Psoas muscle (tissue), 8 donors: ENCODE measurements around the gene GUCY2C. TPM values are rescaled to one million over a fixed set of nuclear protein-coding genes. Genes with fewer than 3 reads are reported as not detected.

ENCODE experiments used
- ATAC-seq, 4 donors: fragments of 200-7000 bp; cut with Tn5 transposase; one replicate each; pipeline ENCODE4 v1.9.1; 2020; ENCODE audit warnings: moderate library complexity in 3 of 4, mild to moderate bottlenecking in 2 of 4
- DNase-seq, 2 donors: peaks; one replicate each; pipeline ENCODE4 v3.0.0-alpha.2; 2020
- H3K27ac ChIP-seq: fragments of 200-600 bp; one replicate; pipeline ENCODE4 v1.8.0; 2022
- H3K27me3 ChIP-seq, 3 donors: fragments of 200-600 bp in 1 of 3; one replicate each; pipeline versions ENCODE4 v1.6.1 to v1.8.0; 2013 to 2022; ENCODE audit warnings: low read length in 2 of 3, mild to moderate bottlenecking in 2 of 3, moderate library complexity in 1 of 3; ENCODE audit not compliant: insufficient read depth in 3 of 3
- H3K36me3 ChIP-seq, 2 donors: fragments of 200-600 bp in 1 of 2; one replicate each; pipeline versions ENCODE4 v1.6.1 to v1.8.0; 2013 to 2022; ENCODE audit warnings: low read depth in 1 of 2, mild to moderate bottlenecking in 1 of 2, moderate library complexity in 1 of 2; ENCODE audit not compliant: insufficient read depth in 1 of 2
- H3K4me1 ChIP-seq: fragments of 200-600 bp; one replicate; pipeline ENCODE4 v1.8.0; 2022
- H3K4me3 ChIP-seq: fragments of 200-600 bp; one replicate; pipeline ENCODE4 v1.8.0; 2022; ENCODE audit warnings: mild to moderate bottlenecking
- H3K9me3 ChIP-seq: fragments of 200-600 bp; one replicate; pipeline ENCODE4 v1.8.0; 2022
- CTCF ChIP-seq: fragments of 200-600 bp; IDR thresholded peaks from one replicate; pipeline ENCODE4 v1.8.0; 2022; ENCODE audit warnings: antibody characterized with exemption
- WGBS, 3 donors: extraction: QIAGEN DNeasy Blood & Tissue Kit; methylation state at CpG; one replicate each; pipeline versions ENCODE4 v1.1.6 to v1.1.7; 2013; 5-methylcytosine and 5-hydroxymethylcytosine counted together
- intact Hi-C, 2 donors: fragments of 100-400 bp; cut with DNase I; formaldehyde crosslinking; loops; one replicate each; pipeline versions ENCODE4 v1.11.0 to v1.14.2; 2022
- polyA plus RNA-seq, 3 donors: library from polyadenylated mRNA; stranded (reverse); fragments of 200-250 nt; gene quantifications; one replicate each; pipeline ENCODE4 v1.2.3, GENCODE V29; 2013
- total RNA-seq, 4 donors: library from RNA; stranded (reverse); fragmentation: NEBNext Ultra II Directional in 2 of 4; extraction: Animal tissue kit (Norgen Biotek cat#: 25700) in 2 of 4; gene quantifications; one replicate each; pipeline versions ENCODE4 v1.2.1 to v1.2.4, GENCODE V29; 2021 to 2023
- donor health status: healthy with polysubstance abuse.
- donor health status: DM: no; HTN: no; CAD: no; lungs with moderate emphysema.
- donor health status: Bipolar disorder and iron deficiency.
- donor health status: healthy.
- donor health status: DM: yes; HTN: yes; CAD: no.
- donor health status: DM: no; HTN: no; CAD: no.
- donor health status: DM: no; HTN: no; CAD: no.
- donor health status: DM: yes; HTN: yes; CAD: no.

GUCY2C gene
- total and polyA plus RNA-seq, 7 donors: 0.11 to 0.13 TPM; not detected in 5

GRCh38 chr12:14664434-14665023 lies 31.9 kb downstream of the GUCY2C start:
- WGBS, 3 donors: 61 to 68% (median 64%) methylated on average over 7 of the region's 7 CpGs

GRCh38 chr12:14663002-14663401 lies 33.4 kb downstream of the GUCY2C start:
- Histone ChIP-seq H3K9me3 (no peaks in the 10 kb centered on the region), H3K36me3 (no peaks in the 10 kb centered on the region), H3K27me3 (no peaks in the 10 kb centered on the region), H3K4me3 (no peak overlapping the region), H3K27ac (no peak overlapping the region), H3K4me1 (no peaks in the 10 kb centered on the region)
- intact Hi-C loops: loop anchor here (5.0 kb wide), 3 partner anchors 36 to 426 kb away; no protein-coding TSS in a partner anchor
- TF ChIP-seq CTCF: no peak
- ATAC-seq (no peak), DNase-seq (no peak)
- WGBS, 3 donors: 92 to 99% (median 95%) methylated on average over 5 of the region's 5 CpGs

More at GRCh38 chr12:14664434-14665023, 31.9 kb downstream of the GUCY2C start:
- no peaks in the 10 kb centered on the region for H3K9me3 ChIP-seq
- peak; percentile 71 for TF ChIP-seq CTCF
- ATAC-seq (peak in 3 of 4 donors; percentile 57 to 76 (median 58)), DNase-seq (no peak)
- no peak overlapping the region for H3K27ac ChIP-seq
- no peaks in the 10 kb centered on the region for H3K36me3 ChIP-seq
- no peaks in the 10 kb centered on the region for H3K27me3 ChIP-seq
- no peak overlapping the region for H3K4me3 ChIP-seq
- H3K4me1 ChIP-seq: no peaks in the 10 kb centered on the region
- intact Hi-C loops: loop anchor here (2.0 to 5.0 kb wide), 4 partner anchors 34 to 427 kb away; no protein-coding TSS in a partner anchor

- intact Hi-C loops: no loop called here
- DNase-seq (no peak), ATAC-seq (no peak)
- no peaks in the 10 kb centered on the region for H3K4me1 ChIP-seq
- H3K27ac ChIP-seq: no peak overlapping the region
- no peaks in the 10 kb centered on the region for H3K9me3 ChIP-seq
- H3K36me3 ChIP-seq: no peaks in the 10 kb centered on the region
- 92 to 94% (median 93%) methylated on average over 9 of the region's 9 CpGs for WGBS, 3 donors
- H3K4me3 ChIP-seq: no peak overlapping the region
- no peak for TF ChIP-seq CTCF
- no peaks in the 10 kb centered on the region for H3K27me3 ChIP-seq
Measured at GRCh38 chr12:14656846-14657245, 39.6 kb downstream of the GUCY2C start.

GRCh38 chr12:14655284-14655683 lies 41.1 kb downstream of the GUCY2C start:
- TF ChIP-seq CTCF: no peak
- no peak for ATAC-seq
- H3K36me3 ChIP-seq: no peaks in the 10 kb centered on the region
- no peak overlapping the region for H3K27ac ChIP-seq
- no peaks in the 10 kb centered on the region for H3K4me1 ChIP-seq
- no peak overlapping the region for H3K4me3 ChIP-seq
- intact Hi-C loops: no loop called here
- no peaks in the 10 kb centered on the region for H3K27me3 ChIP-seq
- WGBS, 3 donors: 92 to 100% (median 92%) methylated on average over 1 of the region's 1 CpG
- no peaks in the 10 kb centered on the region for H3K9me3 ChIP-seq
- no peak for DNase-seq

GRCh38 chr12:14654842-14655241 lies 41.6 kb downstream of the GUCY2C start:
- intact Hi-C loops: no loop called here
- H3K4me3 ChIP-seq: no peak overlapping the region
- DNase-seq: no peak
- H3K4me1 ChIP-seq: no peaks in the 10 kb centered on the region
- H3K36me3 ChIP-seq: no peaks in the 10 kb centered on the region
- no peak overlapping the region for H3K27ac ChIP-seq
- ATAC-seq: no peak
- H3K27me3 ChIP-seq: no peaks in the 10 kb centered on the region
- TF ChIP-seq CTCF: no peak
- no peaks in the 10 kb centered on the region for H3K9me3 ChIP-seq
